Measurements from ENCODE around the gene GPR149.

DNA sequence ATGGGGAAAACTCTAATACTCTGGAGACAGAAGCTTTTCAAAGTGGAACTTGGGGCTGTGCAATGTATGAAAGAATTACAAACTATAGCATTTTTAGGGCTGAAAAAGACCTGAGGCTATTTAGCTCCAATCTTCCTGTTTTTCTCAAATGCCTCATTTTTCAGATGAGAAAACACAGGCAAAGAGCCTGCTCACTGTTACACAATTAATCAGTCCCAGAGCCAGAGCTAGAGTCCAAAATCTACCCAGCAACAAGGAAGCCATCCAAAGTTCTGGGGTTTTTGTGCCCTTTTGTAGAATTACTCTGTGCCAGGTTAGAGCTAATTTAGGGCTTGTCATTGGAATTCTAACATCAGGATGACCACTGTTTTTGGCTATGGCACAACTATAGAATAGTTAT lies 45.5 kb downstream of the GPR149 start:
- TF ChIP-seq, protein P1, sequence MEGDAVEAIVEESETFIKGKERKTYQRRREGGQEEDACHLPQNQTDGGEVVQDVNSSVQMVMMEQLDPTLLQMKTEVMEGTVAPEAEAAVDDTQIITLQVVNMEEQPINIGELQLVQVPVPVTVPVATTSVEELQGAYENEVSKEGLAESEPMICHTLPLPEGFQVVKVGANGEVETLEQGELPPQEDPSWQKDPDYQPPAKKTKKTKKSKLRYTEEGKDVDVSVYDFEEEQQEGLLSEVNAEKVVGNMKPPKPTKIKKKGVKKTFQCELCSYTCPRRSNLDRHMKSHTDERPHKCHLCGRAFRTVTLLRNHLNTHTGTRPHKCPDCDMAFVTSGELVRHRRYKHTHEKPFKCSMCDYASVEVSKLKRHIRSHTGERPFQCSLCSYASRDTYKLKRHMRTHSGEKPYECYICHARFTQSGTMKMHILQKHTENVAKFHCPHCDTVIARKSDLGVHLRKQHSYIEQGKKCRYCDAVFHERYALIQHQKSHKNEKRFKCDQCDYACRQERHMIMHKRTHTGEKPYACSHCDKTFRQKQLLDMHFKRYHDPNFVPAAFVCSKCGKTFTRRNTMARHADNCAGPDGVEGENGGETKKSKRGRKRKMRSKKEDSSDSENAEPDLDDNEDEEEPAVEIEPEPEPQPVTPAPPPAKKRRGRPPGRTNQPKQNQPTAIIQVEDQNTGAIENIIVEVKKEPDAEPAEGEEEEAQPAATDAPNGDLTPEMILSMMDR (conservative IDR thresholded peaks at IDR 0.05) = no peak
- TF ChIP-seq ZFX (IDR thresholded peaks at IDR 0.05) = no peak
